Measurements from ENCODE around the gene CES1.

Gene CES1

DNA sequence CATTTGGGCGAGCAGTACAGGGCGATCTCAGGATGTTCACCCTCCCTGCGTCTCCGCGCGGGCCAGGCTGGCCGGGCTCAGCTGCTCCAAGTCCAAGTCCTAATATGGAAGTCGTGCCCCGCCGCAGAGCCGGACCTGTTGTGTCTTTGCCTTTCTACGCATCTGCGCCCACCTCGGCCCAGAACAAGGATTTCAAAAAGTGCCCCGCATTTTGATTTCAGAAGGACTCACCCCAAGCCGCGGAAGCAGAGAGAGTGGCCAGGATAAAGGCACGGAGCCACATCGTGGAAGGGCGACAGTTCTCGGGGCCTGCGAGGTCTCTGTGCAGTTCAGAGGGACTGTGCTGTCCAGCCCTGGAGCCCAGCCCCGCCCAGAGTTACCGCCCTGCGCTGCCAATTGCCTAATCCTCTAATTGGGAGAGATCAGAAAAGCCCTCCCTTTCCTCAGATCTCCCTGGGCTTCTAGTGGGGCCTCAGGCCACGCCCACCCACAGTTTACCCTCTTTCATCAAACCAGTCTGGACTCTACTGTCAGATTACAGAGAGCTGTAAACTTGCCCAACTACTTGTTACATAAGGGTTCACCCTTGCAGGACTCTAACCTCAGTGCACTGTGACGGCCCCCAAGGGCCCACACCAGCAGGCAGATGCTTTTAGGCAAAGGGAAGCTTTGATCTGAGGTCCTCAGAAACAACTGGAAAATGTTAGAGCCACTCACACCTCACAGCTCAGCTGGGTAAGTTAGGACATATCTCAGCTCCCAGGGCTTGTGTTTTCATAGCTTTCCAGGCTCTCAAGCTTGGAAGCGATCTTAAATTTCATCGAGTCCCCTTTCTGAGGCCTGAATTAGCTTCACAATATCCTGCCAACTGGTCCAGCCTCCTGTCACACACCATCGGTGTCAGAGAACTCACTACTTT, at the start of gene CES1:
CES1 (minus strand) TSS at position 324 of the 919 bp plus-strand sequence; CDS start at position 283, 41 bp downstream.
- Histone ChIP-seq H3K36me3 (ENCODE audit: control insufficient read depth, insufficient read depth, low read length) (no peaks in the 10 kb centered on the region), H3K27me3 (replicated peaks; ENCODE audit: control insufficient read depth, insufficient read depth, low read length) (no peaks in the 10 kb centered on the region), H3K4me3 (replicated peaks; ENCODE audit: low read depth, low read length) (no peak within 1 kb of the TSS)
- no peak for TF ChIP-seq CTCF (IDR thresholded peaks at IDR 0.05; ENCODE audit: insufficient read depth, low read length, poor library complexity, severe bottlenecking)
- DNase-seq (ENCODE audit: extremely low read depth, insufficient read length), result no peak

GRCh38 chr16:55876854-55877253, 44.0 kb upstream of the CES1 start:
- H3K36me3 ChIP-seq (ENCODE audit: control insufficient read depth, insufficient read depth, low read length), result no peaks in the 10 kb centered on the region
- H3K27me3 ChIP-seq (replicated peaks; ENCODE audit: control insufficient read depth, insufficient read depth, low read length), result no peaks in the 10 kb centered on the region; the same call in 1 of the 2 replicates
- H3K4me3 ChIP-seq (replicated peaks; ENCODE audit: low read depth, low read length), result no peak overlapping the region
- DNase-seq (ENCODE audit: extremely low read depth, insufficient read length), result no peak
- TF ChIP-seq CTCF (IDR thresholded peaks at IDR 0.05; ENCODE audit: insufficient read depth, low read length, poor library complexity, severe bottlenecking), result no peak

- no peak within 1 kb of the TSS for H3K4me3 ChIP-seq (replicated peaks; ENCODE audit: low read depth, low read length)
- no peak for TF ChIP-seq CTCF (IDR thresholded peaks at IDR 0.05; ENCODE audit: insufficient read depth, low read length, poor library complexity, severe bottlenecking)
Observed at GRCh38 chr16:55875273-55875672, 42.4 kb upstream of the CES1 start, which contains the start of gene CES5A. Gene CES5A (minus strand): TSS chr16:55875373. CDS start chr16:55875221, 152 bp downstream.

DNA sequence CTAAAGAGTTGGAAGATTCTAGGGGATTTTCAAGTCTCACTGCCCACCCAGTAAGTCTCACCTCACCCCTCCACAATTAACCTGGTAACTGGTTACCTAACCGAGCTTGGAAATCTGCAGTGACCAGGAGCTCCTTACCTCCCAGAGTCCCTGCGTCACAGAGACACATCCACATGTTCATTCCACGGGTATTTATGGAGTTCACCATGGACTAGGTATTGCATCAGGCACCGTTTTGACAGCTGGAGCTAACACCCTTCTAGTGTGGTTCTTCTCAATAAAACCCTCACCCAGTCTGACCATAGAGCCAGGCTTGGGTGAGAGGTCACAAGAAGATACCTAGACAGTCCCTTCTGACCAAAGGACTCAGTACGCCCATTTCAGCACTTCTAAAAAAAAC, 40.2 kb upstream of the CES1 start:
- no peaks in the 10 kb centered on the region for H3K36me3 ChIP-seq (ENCODE audit: control insufficient read depth, insufficient read depth, low read length)
- no peak for TF ChIP-seq CTCF (IDR thresholded peaks at IDR 0.05; ENCODE audit: insufficient read depth, low read length, poor library complexity, severe bottlenecking)

More at GRCh38 chr16:55875273-55875672, 42.4 kb upstream of the CES1 start, which contains the start of gene CES5A:
- Histone ChIP-seq H3K27me3 (replicated peaks; ENCODE audit: control insufficient read depth, insufficient read depth, low read length) (no peaks in the 10 kb centered on the region; the same call in 1 of the 2 replicates), H3K36me3 (ENCODE audit: control insufficient read depth, insufficient read depth, low read length) (no peaks in the 10 kb centered on the region)
- no peak for DNase-seq (ENCODE audit: extremely low read depth, insufficient read length)

DNA sequence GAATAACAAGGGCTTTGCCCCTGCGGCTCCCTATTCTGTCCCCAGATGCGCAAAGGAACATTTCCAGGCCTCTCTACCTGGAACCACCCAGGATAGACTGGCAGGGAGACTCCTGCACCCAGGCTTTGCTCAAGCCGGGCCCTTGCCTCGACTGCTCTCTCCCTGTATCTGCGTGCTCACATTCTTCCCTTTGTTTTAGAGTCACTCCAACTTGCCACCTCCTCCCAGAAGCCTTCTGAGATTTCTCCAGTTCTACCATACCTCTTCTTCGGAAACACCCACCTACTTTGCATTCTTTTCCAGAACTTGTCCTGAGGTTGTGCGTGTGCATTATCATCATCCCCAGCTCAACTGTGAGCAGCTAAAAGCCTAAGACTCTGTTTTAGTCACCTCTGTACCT, 39.2 kb upstream of the CES1 start:
- no peaks in the 10 kb centered on the region for H3K36me3 ChIP-seq (ENCODE audit: control insufficient read depth, insufficient read depth, low read length)
- no peak for TF ChIP-seq CTCF (IDR thresholded peaks at IDR 0.05; ENCODE audit: insufficient read depth, low read length, poor library complexity, severe bottlenecking)
- DNase-seq (ENCODE audit: extremely low read depth, insufficient read length), result no peak
- H3K4me3 ChIP-seq (replicated peaks; ENCODE audit: low read depth, low read length), result no peak overlapping the region
- H3K27me3 ChIP-seq (replicated peaks; ENCODE audit: control insufficient read depth, insufficient read depth, low read length), result no peaks in the 10 kb centered on the region; the same call in 1 of the 2 replicates

More for the DNA sequence above, 40.2 kb upstream of the CES1 start:
- H3K27me3 ChIP-seq (replicated peaks; ENCODE audit: control insufficient read depth, insufficient read depth, low read length), result no peaks in the 10 kb centered on the region; the same call in 1 of the 2 replicates
- no peak for DNase-seq (ENCODE audit: extremely low read depth, insufficient read length)
- no peak overlapping the region for H3K4me3 ChIP-seq (replicated peaks; ENCODE audit: low read depth, low read length)

Data from GM06990 (cell line).